GM10266 (cell line): ENCODE measurements around the gene R3HCC1L.
"Not testable (repeated sequence)": the region's sequence is repeated elsewhere in the genome, so short reads cannot be mapped to it uniquely, and the experiment has no call there.

Experiments
- DNase-seq: peaks from one replicate; pipeline ENCODE4 v3.0.0; 2012; ENCODE audit errors: extremely low spot score
- CTCF ChIP-seq: IDR thresholded peaks from 2 replicates; pipeline ENCODE4 v1.5.1; 2012; ENCODE audit warnings: mild to moderate bottlenecking, low read depth; ENCODE audit not compliant: control insufficient read depth, insufficient read depth; ENCODE audit errors: missing control alignments

The R3HCC1L gene

DNA sequence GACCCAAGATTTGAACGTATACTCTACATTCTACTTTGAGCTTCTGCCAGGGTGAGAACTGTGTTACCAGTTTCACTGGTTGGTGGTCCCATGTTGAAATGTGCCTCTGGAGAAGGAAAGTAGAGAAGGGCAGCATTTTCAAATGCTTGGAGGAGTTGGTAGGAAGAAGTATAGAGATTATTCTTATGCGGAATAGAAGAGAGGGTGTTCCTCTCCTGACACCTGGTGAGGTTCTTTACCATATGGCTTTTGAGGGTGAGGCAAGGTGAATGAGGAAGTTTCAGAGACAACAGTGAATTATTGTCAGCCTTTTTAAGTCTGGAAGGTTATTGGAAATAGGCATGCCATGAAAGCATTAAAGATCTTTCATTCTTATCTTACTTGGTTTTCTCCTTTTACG, 34.3 kb downstream of the R3HCC1L start:
- no peak for TF ChIP-seq CTCF
- no peak for DNase-seq

- no peak for DNase-seq
- TF ChIP-seq CTCF: no peak
Measured at GRCh38 chr10:98169379-98169778, 34.9 kb downstream of the R3HCC1L start.

DNA sequence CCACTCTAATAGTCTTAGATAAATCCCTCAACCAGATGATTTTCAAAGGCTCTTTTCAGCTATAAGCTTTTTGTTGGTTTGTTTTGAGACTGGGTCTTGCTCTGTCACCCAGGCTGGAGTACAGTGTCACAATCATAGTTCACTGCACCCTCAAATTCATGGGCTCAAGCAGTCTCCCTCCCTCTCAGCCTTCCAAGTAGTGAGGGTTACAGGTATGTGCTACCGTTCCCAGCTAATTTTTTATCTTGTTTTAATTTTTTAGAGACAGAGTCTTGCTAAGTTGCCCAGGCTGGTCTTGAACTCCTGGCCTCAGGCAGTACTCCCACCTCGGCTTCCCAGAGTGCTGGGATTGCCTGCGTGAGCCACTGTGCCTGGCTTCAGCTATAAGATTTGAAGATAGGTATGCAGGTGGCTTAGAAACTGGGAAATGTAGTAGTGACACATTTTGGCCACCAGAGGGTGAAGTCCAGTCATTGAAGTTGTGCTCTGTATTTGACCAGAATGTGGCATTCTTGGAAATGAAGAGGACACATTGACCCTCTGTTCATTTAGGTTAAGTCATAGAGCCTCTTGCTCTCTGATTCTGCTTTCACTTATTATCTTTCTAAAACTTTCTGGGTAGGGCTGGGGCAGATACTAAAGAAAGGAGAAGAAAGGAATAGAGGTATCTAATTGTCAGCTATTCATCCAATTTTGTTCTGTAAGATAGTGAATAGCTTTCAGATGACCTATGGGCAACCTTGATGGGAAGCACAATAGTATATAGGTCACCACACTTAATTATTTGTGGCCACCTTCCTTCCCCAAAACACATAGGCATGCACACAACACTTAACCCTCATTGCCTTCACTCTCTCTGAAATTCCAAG, 36.0 kb downstream of the R3HCC1L start:
- peak; percentile 70 for TF ChIP-seq CTCF
- no peak for DNase-seq

DNA sequence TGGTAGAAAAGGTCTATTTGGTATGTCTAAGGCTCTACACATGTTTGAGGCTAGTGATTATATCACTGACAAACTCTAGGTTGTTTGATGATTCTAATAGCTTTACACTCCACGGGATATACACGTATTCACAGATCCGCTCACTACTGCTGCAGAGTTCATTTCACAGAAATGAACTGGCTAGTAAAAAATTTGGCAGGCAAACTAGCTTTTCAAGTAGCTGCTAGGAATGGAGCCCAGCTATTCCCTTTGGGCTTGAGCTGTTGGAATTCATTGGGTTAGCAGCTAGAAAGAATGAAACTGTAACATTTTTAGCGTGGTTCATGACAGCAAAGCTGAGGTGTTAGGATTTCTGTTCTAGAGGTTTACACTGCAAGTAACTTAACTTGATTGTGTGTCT, 37.6 kb downstream of the R3HCC1L start:
- no peak for TF ChIP-seq CTCF
- no peak for DNase-seq

DNA sequence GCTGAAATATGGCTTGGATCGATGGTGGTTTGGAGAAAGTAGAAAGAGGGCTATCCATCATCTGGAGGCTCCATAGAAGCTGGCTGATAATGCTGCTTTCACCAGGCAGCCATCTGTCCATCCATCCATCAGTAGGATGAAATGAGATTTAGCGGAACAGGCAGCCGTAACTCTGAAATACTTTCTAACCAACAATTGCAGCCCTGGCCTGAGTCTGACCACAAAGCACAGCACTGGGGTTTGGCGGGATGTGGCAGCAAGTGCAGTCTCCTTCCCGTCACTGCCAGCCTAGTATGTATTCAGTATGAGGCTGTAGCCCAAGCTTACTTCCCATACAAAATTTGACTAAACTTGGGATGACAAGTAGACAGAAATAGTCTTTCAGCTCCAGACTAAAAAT, 38.0 kb downstream of the R3HCC1L start:
- no peak for DNase-seq
- no peak for TF ChIP-seq CTCF

DNA sequence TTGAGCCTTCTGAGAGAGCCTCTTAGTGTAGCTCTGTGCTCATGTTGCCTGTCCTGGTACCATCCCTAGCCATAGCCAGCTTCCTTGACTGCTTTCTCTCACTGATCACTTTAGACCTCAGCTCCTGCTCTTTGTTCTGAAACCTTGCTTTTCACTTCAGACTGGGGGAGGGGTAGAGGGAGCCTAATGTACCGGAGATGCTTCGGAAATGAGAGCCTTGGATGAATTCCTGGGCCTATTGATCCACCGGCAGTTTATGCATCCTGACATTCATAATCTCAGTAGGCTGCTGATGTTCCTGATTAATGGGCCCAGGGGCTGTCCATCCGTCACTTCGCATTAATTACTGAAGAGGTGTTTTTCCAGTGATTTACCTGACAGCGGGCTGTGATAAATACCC, 38.8 kb downstream of the R3HCC1L start:
- no peak for TF ChIP-seq CTCF
- DNase-seq: no peak

- not testable (repeated sequence) for DNase-seq
Measured at GRCh38 chr10:98182351-98182915, 48.0 kb downstream of the R3HCC1L start.
